Left kidney (tissue), 2 donors: ENCODE results near the gene RASA2. TPM values are rescaled to one million over a fixed set of nuclear protein-coding genes. Genes with fewer than 3 reads are reported as not detected.
"Not testable (repeated sequence)": the region's sequence is repeated elsewhere in the genome, so short reads cannot be mapped to it uniquely, and the experiment has no call there.

ENCODE experiments used
- DNase-seq: peaks from one replicate; pipeline ENCODE4 v3.0.0-alpha.2; 2013
- polyA plus RNA-seq: library from polyadenylated mRNA; unstranded; fragments of 120-200 nt; gene quantifications from one replicate; pipeline ENCODE4 v1.2.1, GENCODE V29; 2013; ENCODE audit not compliant: insufficient read length

The RASA2 gene
- polyA plus RNA-seq, 1 donor: 30.2 TPM

- DNase-seq: not testable (repeated sequence)
Observed at GRCh38 chr3:141536017-141536416, 49.2 kb downstream of the RASA2 start.

- DNase-seq: no peak
Observed at GRCh38 chr3:141537856-141538255, 51.0 kb downstream of the RASA2 start.

GRCh38 chr3:141538568-141539240 is 51.9 kb downstream of the RASA2 start:
- DNase-seq: no peak

- DNase-seq: no peak
Observed at GRCh38 chr3:141539431-141540187, 52.8 kb downstream of the RASA2 start.

GRCh38 chr3:141540531-141540930 is 53.7 kb downstream of the RASA2 start:
- no peak for DNase-seq

GRCh38 chr3:141542202-141542969 is 55.6 kb downstream of the RASA2 start:
- no peak for DNase-seq

GRCh38 chr3:141542989-141543388 is 56.2 kb downstream of the RASA2 start:
- DNase-seq: no peak

- no peak for DNase-seq
Observed at GRCh38 chr3:141544697-141545096, 57.9 kb downstream of the RASA2 start.

GRCh38 chr3:141546081-141546480 is 59.3 kb downstream of the RASA2 start:
- DNase-seq: no peak

GRCh38 chr3:141546586-141546985 is 59.8 kb downstream of the RASA2 start:
- no peak for DNase-seq

- no peak for DNase-seq
Observed at GRCh38 chr3:141547791-141548190, 61.0 kb downstream of the RASA2 start.

- DNase-seq: no peak
Observed at GRCh38 chr3:141550926-141551665, 64.3 kb downstream of the RASA2 start.

- DNase-seq: no peak
Observed at GRCh38 chr3:141552440-141552991, 65.7 kb downstream of the RASA2 start.

GRCh38 chr3:141553055-141553454 is 66.2 kb downstream of the RASA2 start:
- DNase-seq: no peak

- no peak for DNase-seq
Observed at GRCh38 chr3:141556034-141556433, 69.2 kb downstream of the RASA2 start.

- DNase-seq: no peak
Observed at GRCh38 chr3:141557961-141558706, 71.3 kb downstream of the RASA2 start.

- peak; percentile 68 for DNase-seq
Observed at GRCh38 chr3:141561426-141562034, 74.7 kb downstream of the RASA2 start.

GRCh38 chr3:141564241-141564640 is 77.4 kb downstream of the RASA2 start:
- DNase-seq: no peak

GRCh38 chr3:141570068-141570467 is 83.2 kb downstream of the RASA2 start:
- no peak for DNase-seq

- DNase-seq: no peak
Observed at GRCh38 chr3:141575879-141576743, 89.3 kb downstream of the RASA2 start.
